ENCODE results near the gene PSPN.

GRCh38 chr19:6392221-6393073, 16.7 kb upstream of the PSPN start:
- TF ChIP-seq SP1 (IDR thresholded peaks at IDR 0.05; ENCODE audit: low read depth) (no peak), CTCF (IDR thresholded peaks at IDR 0.05 in 2 of 3, conservative IDR thresholded peaks at IDR 0.05 in 1 of 3; ENCODE audit: borderline replicate concordance in 1 of 3, insufficient read depth in 1 of 3, low read depth in 2 of 3, low read length in 2 of 3) (no peak), TCF7L2 (IDR thresholded peaks at IDR 0.05; ENCODE audit: borderline replicate concordance, extremely low read depth, insufficient read depth, insufficient read length) (no peak)
